HCT116 (cell line): ENCODE measurements around the gene KRT79. TPM values are rescaled to one million over a fixed set of nuclear protein-coding genes. Genes with fewer than 3 reads are reported as not detected.

Experiments used
- ATAC-seq: fragments of 200-7000 bp; cut with Tn5 transposase; 2 replicates; pipeline ENCODE4 v1.9.1; 2020; ENCODE audit warnings: mild to moderate bottlenecking, moderate library complexity
- BruUV-seq: library from RNA; stranded (reverse); fragments of 400-500 nt; replicated peaks from 2 replicates; lab custom pipeline; 2021; lab: Mats Ljungman, UMichigan
- CTCF ChIA-PET: fragments of 300-600 bp; sonication (Branson Sonifier 250); formaldehyde crosslinking; loops from one replicate; lab custom pipeline; 2021; ENCODE audit warnings: antibody characterized with exemption; lab: Charles Lee
- POLR2A ChIA-PET: fragments of 300-600, 350-600 bp; sonication (Branson Sonifier 250); formaldehyde crosslinking; loops from one replicate; lab custom pipeline; 2021; ENCODE audit warnings: antibody characterized with exemption; lab: Charles Lee
- RAD21 ChIA-PET, 2 experiments: fragments of 300-600 bp; sonication (Branson Sonifier 250); formaldehyde crosslinking; loops; one replicate each; lab custom pipeline; 2023; ENCODE audit warnings: low total read pairs in 2 of 2; ENCODE audit not compliant: uncharacterized antibody in 2 of 2, unreplicated experiment in 2 of 2, low non-redundant PET in 1 of 2; lab: Charles Lee
- DNase-seq: peaks from one replicate; pipeline ENCODE4 v3.0.0-alpha.2; 2010; ENCODE audit warnings: low read depth, low spot score
- H2AFZ ChIP-seq: fragments of 200-600 bp; shearing (Covaris generic), sonication (generic); 2 replicates; pipeline ENCODE4 v1.6.1; 2017; ENCODE audit warnings: low read depth, mixed run types, mixed read lengths, antibody characterized with exemption, low read length; ENCODE audit not compliant: poor library complexity, severe bottlenecking
- H3K27ac ChIP-seq: 2 replicates; pipeline ENCODE4 v1.5.1; 2012; ENCODE audit warnings: low read depth, low read length
- H3K27me3 ChIP-seq: fragments of 200-600 bp; sonication (generic); 2 replicates; pipeline ENCODE4 v1.6.1; 2016; ENCODE audit warnings: mixed run types, low read length, mixed read lengths; ENCODE audit not compliant: insufficient read depth
- H3K36me3 ChIP-seq, 2 experiments: fragments of 200-500 bp in 1 of 2; fragments of 200-600 bp in 1 of 2; sonication (Bioruptor generic) in 1 of 2; sonication (generic) in 1 of 2; 2 replicates each; pipeline versions ENCODE4 v1.5.1 to v1.6.1; 2014 to 2016; ENCODE audit warnings: low read length in 2 of 2, inconsistent platforms in 1 of 2, mixed read lengths in 1 of 2, mixed run types in 1 of 2; ENCODE audit not compliant: insufficient read depth in 2 of 2, control insufficient read depth in 1 of 2
- H3K4me1 ChIP-seq, 2 experiments: fragments of 200-600 bp in 1 of 2; sonication (generic) in 1 of 2; 2 replicates each; pipeline versions ENCODE4 v1.5.1 to v1.6.1; 2012 to 2017; ENCODE audit warnings: low read length in 2 of 2, inconsistent platforms in 1 of 2, mild to moderate bottlenecking in 1 of 2, mixed read lengths in 1 of 2, mixed run types in 1 of 2, moderate library complexity in 1 of 2; ENCODE audit not compliant: insufficient read depth in 2 of 2, control insufficient read depth in 1 of 2
- H3K4me2 ChIP-seq: fragments of 200-600 bp; sonication (generic); 2 replicates; pipeline ENCODE4 v1.6.1; 2017; ENCODE audit warnings: mixed run types, low read length, mixed read lengths
- H3K4me3 ChIP-seq, 2 experiments: fragments of 200-600 bp in 1 of 2; sonication (generic) in 1 of 2; replicated peaks in 1 of 2; 2 replicates each; pipeline ENCODE4 v1.5.1; 2011 to 2016; ENCODE audit warnings: low read length in 2 of 2, control low read depth in 1 of 2, low read depth in 1 of 2, mild to moderate bottlenecking in 1 of 2, mixed read lengths in 1 of 2, mixed run types in 1 of 2
- H3K79me2 ChIP-seq: fragments of 200-600 bp; sonication (generic); 2 replicates; pipeline ENCODE4 v1.6.1; 2017; ENCODE audit warnings: mild to moderate bottlenecking, mixed run types, low read length, moderate library complexity, mixed read lengths; ENCODE audit not compliant: insufficient read depth
- H3K9ac ChIP-seq: fragments of 200-600 bp; sonication (generic); 2 replicates; pipeline ENCODE4 v1.6.1; 2016; ENCODE audit warnings: low read length, mixed read lengths
- H3K9me2 ChIP-seq: fragments of 200-600 bp; sonication (generic), shearing (Covaris generic); 2 replicates; pipeline ENCODE4 v1.6.1; 2017; ENCODE audit warnings: mixed run types, mild to moderate bottlenecking, moderate library complexity; ENCODE audit not compliant: insufficient read depth
- H3K9me3 ChIP-seq, 2 experiments: fragments of 200-500 bp in 1 of 2; fragments of 200-600 bp in 1 of 2; sonication (Bioruptor generic) in 1 of 2; sonication (generic) in 1 of 2; 2 replicates each; pipeline ENCODE4 v1.6.1; 2014 to 2017; ENCODE audit warnings: low read length in 2 of 2, mixed read lengths in 2 of 2, inconsistent platforms in 1 of 2, low read depth in 1 of 2, mild to moderate bottlenecking in 1 of 2, mixed run types in 1 of 2, moderate library complexity in 1 of 2; ENCODE audit not compliant: control insufficient read depth in 1 of 2, insufficient read depth in 1 of 2
- H4K20me1 ChIP-seq: fragments of 200-600 bp; sonication (generic), shearing (Covaris generic); 2 replicates; pipeline ENCODE4 v1.6.1; 2017; ENCODE audit warnings: mixed run types, mild to moderate bottlenecking, moderate library complexity; ENCODE audit not compliant: insufficient read depth
- CBX3 ChIP-seq: IDR thresholded peaks from 2 replicates; pipeline ENCODE4 v1.6.1; 2012; ENCODE audit warnings: low read depth
- CEBPB ChIP-seq: IDR thresholded peaks from 2 replicates; pipeline ENCODE4 v1.6.1; 2012; ENCODE audit warnings: low read depth
- EGR1 ChIP-seq: IDR thresholded peaks from 2 replicates; pipeline ENCODE4 v1.6.1; 2012; ENCODE audit warnings: low read depth
- EZH2 ChIP-seq: fragments of 200-600 bp; sonication (generic); IDR thresholded peaks from 2 replicates; pipeline ENCODE4 v1.6.1; 2017; ENCODE audit warnings: antibody characterized with exemption, mixed run types
- EZH2phosphoT487 ChIP-seq: fragments of 200-600 bp; IDR thresholded peaks from 2 replicates; pipeline ENCODE4 v1.6.1; 2018; ENCODE audit warnings: antibody characterized with exemption, borderline replicate concordance
- FOSL1 ChIP-seq: IDR thresholded peaks from 2 replicates; pipeline ENCODE4 v1.6.1; 2012; ENCODE audit warnings: low read depth
- JUND ChIP-seq: IDR thresholded peaks from 2 replicates; pipeline ENCODE4 v1.6.1; 2012
- POLR2A ChIP-seq: IDR thresholded peaks from 2 replicates; pipeline ENCODE4 v1.7.0; 2011; ENCODE audit warnings: borderline replicate concordance; ENCODE audit not compliant: insufficient read depth, insufficient read length; ENCODE audit errors: extremely low read depth
- RAD21 ChIP-seq: IDR thresholded peaks from 2 replicates; pipeline ENCODE4 v1.6.1; 2012; ENCODE audit warnings: low read depth, mild to moderate bottlenecking
- SIN3A ChIP-seq: IDR thresholded peaks from 2 replicates; pipeline ENCODE4 v1.6.1; 2012; ENCODE audit warnings: low read depth
- TCF7L2 ChIP-seq: IDR thresholded peaks from 2 replicates; pipeline ENCODE4 v1.7.0; 2011; ENCODE audit warnings: borderline replicate concordance, inconsistent platforms; ENCODE audit not compliant: insufficient read depth, insufficient read length; ENCODE audit errors: extremely low read depth
- YY1 ChIP-seq: IDR thresholded peaks from 2 replicates; pipeline ENCODE4 v1.6.1; 2011; ENCODE audit warnings: low read length, low read depth, moderate library complexity, mild to moderate bottlenecking; ENCODE audit not compliant: insufficient replicate concordance; ENCODE audit errors: extremely low read depth
- ZFX ChIP-seq: fragments of 450-650 bp; IDR thresholded peaks from 2 replicates; pipeline ENCODE4 v1.6.1; 2017
- ZNF274 ChIP-seq: fragments of 200-500 bp; sonication (Bioruptor generic); IDR thresholded peaks from 2 replicates; pipeline ENCODE4 v1.6.1; 2014; ENCODE audit warnings: mild to moderate bottlenecking, low read depth, low read length, inconsistent platforms
- intact Hi-C: fragments of 100-400 bp; cut with micrococcal nuclease; formaldehyde crosslinking; loops from 2 replicates; pipeline ENCODE4 v1.10.0; 2022
- total RNA-seq: library from RNA; stranded (reverse); gene quantifications from one replicate; pipeline ENCODE4 v1.2.1, GENCODE V29; 2021; ENCODE audit not compliant: unreplicated experiment
- TF ChIP-seq, protein P1 (sequence below): IDR thresholded peaks from 2 replicates; pipeline ENCODE4 v1.6.1; 2011; ENCODE audit warnings: mild to moderate bottlenecking, low read length, moderate library complexity; ENCODE audit not compliant: insufficient replicate concordance; ENCODE audit errors: extremely low read depth
- TF ChIP-seq, protein P2 (sequence below): IDR thresholded peaks from 2 replicates; pipeline ENCODE4 v1.6.1; 2012; ENCODE audit warnings: low read depth

Gene KRT79
- total RNA-seq, 1 experiment from 2014 or later, result not detected

DNA sequence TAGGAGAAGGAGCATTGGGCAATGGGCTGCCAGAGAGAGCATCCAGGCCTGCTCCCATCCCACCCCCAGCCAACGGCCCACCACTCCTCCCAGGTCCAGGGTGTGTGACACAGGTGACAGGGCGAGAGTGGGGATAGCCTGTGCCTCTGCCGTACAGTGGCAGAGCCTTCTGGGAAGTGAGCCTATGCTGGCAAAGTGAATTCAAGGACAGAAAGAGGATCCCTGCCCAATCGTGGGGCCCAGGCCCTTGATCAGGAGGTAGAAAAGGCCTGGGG, 553 bp upstream of the KRT79 start:
- ChIA-PET RAD21 (no interaction called here), CTCF (no interaction called here), POLR2A (no interaction called here)
- no peak overlapping the region for H3K27ac ChIP-seq
- DNase-seq (no peak), ATAC-seq (no peak)
- no TSS peak for BruUV-seq
- no peaks in the 10 kb centered on the region for H3K36me3 ChIP-seq
- no peaks in the 10 kb centered on the region for H3K9me2 ChIP-seq
- no peak overlapping the region for H2AFZ ChIP-seq
- no peaks in the 10 kb centered on the region for H3K9me3 ChIP-seq
- H3K27me3 ChIP-seq, result 0 out of 2 replicates have a peak, but pooled peaks cover under 1% of the 10 kb centered on the region
- H3K79me2 ChIP-seq, result no peaks in the 10 kb centered on the region
- H3K4me2 ChIP-seq, result no peak overlapping the region
- TF ChIP-seq SIN3A (no peak), TCF7L2 (no peak), YY1 (no peak), JUND (no peak), FOSL1 (no peak), CEBPB (no peak), ZFX (no peak), POLR2A (no peak), EZH2phosphoT487 (no peak), ZNF274 (no peak), EGR1 (no peak), CBX3 (no peak), RAD21 (no peak), EZH2 (no peak)
- TF ChIP-seq, protein P1, sequence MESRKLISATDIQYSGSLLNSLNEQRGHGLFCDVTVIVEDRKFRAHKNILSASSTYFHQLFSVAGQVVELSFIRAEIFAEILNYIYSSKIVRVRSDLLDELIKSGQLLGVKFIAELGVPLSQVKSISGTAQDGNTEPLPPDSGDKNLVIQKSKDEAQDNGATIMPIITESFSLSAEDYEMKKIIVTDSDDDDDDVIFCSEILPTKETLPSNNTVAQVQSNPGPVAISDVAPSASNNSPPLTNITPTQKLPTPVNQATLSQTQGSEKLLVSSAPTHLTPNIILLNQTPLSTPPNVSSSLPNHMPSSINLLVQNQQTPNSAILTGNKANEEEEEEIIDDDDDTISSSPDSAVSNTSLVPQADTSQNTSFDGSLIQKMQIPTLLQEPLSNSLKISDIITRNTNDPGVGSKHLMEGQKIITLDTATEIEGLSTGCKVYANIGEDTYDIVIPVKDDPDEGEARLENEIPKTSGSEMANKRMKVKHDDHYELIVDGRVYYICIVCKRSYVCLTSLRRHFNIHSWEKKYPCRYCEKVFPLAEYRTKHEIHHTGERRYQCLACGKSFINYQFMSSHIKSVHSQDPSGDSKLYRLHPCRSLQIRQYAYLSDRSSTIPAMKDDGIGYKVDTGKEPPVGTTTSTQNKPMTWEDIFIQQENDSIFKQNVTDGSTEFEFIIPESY, result no peak
- TF ChIP-seq, protein P2, sequence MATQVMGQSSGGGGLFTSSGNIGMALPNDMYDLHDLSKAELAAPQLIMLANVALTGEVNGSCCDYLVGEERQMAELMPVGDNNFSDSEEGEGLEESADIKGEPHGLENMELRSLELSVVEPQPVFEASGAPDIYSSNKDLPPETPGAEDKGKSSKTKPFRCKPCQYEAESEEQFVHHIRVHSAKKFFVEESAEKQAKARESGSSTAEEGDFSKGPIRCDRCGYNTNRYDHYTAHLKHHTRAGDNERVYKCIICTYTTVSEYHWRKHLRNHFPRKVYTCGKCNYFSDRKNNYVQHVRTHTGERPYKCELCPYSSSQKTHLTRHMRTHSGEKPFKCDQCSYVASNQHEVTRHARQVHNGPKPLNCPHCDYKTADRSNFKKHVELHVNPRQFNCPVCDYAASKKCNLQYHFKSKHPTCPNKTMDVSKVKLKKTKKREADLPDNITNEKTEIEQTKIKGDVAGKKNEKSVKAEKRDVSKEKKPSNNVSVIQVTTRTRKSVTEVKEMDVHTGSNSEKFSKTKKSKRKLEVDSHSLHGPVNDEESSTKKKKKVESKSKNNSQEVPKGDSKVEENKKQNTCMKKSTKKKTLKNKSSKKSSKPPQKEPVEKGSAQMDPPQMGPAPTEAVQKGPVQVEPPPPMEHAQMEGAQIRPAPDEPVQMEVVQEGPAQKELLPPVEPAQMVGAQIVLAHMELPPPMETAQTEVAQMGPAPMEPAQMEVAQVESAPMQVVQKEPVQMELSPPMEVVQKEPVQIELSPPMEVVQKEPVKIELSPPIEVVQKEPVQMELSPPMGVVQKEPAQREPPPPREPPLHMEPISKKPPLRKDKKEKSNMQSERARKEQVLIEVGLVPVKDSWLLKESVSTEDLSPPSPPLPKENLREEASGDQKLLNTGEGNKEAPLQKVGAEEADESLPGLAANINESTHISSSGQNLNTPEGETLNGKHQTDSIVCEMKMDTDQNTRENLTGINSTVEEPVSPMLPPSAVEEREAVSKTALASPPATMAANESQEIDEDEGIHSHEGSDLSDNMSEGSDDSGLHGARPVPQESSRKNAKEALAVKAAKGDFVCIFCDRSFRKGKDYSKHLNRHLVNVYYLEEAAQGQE, result no peak
- intact Hi-C loops, result no loop called here
- no peak overlapping the region for H3K4me3 ChIP-seq
- no peaks in the 10 kb centered on the region for H4K20me1 ChIP-seq
- H3K4me1 ChIP-seq, result peaks cover 0 to 18% of the 10 kb centered on the region in 2 experiments; a peak in 2 of 4 replicates
- no peak overlapping the region for H3K9ac ChIP-seq
